ENCODE data around the gene PLXNA2.

- no peak for TF ChIP-seq CTCF (IDR thresholded peaks at IDR 0.05)
- TF ChIP-seq EZH2phosphoT487 (IDR thresholded peaks at IDR 0.05), result no peak
These were observed 64.2 kb downstream of the PLXNA2 start for GRCh38 chr1:208179961-208180409.
